IPS-15b (cell line): ENCODE results near the gene ZDHHC5.

ENCODE experiments used
- H3K27me3 ChIP-seq: one replicate; pipeline ENCODE4 v1.6.1; 2013; ENCODE audit warnings: low read length; ENCODE audit not compliant: control insufficient read depth, insufficient read depth
- H3K36me3 ChIP-seq: one replicate; pipeline ENCODE4 v1.6.1; 2013; ENCODE audit warnings: low read length; ENCODE audit not compliant: control insufficient read depth, insufficient read depth
- H3K4me1 ChIP-seq: one replicate; pipeline ENCODE4 v1.6.1; 2013; ENCODE audit warnings: mild to moderate bottlenecking, low read length; ENCODE audit not compliant: control insufficient read depth, insufficient read depth
- H3K4me3 ChIP-seq: one replicate; pipeline ENCODE4 v1.5.1; 2013; ENCODE audit warnings: low read depth, low read length
- H3K9ac ChIP-seq: one replicate; pipeline ENCODE4 v1.6.1; 2013; ENCODE audit warnings: low read depth, mild to moderate bottlenecking, low read length
- H3K9me3 ChIP-seq: one replicate; pipeline ENCODE4 v1.6.1; 2013; ENCODE audit warnings: mild to moderate bottlenecking, low read length; ENCODE audit not compliant: control insufficient read depth, insufficient read depth

ZDHHC5 gene

DNA sequence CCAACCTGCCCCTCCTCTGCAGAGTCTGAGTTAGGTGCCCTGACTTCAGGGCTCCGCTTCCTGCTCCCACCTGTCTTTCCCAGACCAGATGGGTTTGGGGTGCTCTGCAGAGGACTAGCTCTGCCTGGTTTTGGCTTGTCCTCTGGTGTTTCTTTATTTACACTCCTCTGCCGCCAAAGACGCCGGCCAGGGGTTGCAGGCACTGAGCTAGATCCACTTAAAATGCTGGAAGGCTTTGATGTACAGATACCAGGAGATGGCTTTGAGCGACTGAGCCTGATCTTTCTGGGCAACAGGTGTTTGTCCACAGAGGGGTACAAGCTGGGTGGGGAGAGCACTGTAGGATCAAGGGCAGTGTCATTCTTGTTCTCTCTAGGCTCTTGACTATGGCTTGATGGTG lies 77.3 kb downstream of the ZDHHC5 start:
- H3K36me3 ChIP-seq, result peaks cover 10% of the 10 kb centered on the region
- no peaks in the 10 kb centered on the region for H3K27me3 ChIP-seq
- no peak overlapping the region for H3K4me3 ChIP-seq
- no peaks in the 10 kb centered on the region for H3K9me3 ChIP-seq
- H3K4me1 ChIP-seq, result peaks cover 2% of the 10 kb centered on the region
- H3K9ac ChIP-seq, result no peak overlapping the region

DNA sequence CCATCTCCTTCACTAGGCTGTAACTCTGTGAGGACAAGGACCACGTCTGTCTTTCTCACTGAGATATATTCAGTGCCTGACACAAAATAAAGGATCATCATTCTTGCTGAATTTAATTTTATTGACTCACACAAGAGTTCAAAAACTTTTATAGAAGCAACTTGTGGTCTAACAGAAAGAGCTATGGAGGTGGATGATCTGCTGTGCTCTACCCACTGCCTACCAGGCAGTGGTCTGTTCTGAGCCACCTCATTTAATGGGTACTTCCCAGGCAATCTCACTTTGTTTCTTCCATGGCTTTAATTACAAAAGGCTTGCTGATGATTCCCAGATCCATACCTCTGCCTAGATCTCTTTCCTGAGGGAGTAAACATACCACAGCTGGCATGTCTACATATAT lies 79.0 kb downstream of the ZDHHC5 start:
- Histone ChIP-seq H3K27me3 (no peaks in the 10 kb centered on the region), H3K36me3 (peaks cover 10% of the 10 kb centered on the region), H3K9ac (no peak overlapping the region), H3K4me3 (no peak overlapping the region), H3K9me3 (no peaks in the 10 kb centered on the region), H3K4me1 (peaks cover 2% of the 10 kb centered on the region)
